GM21529 (cell line): ENCODE results near the gene AIG1.
"Not testable (repeated sequence)": the region's sequence is repeated elsewhere in the genome, so short reads cannot be mapped to it uniquely, and the experiment has no call there.

ENCODE experiments used
- ATAC-seq: cut with Tn5 transposase; IDR thresholded peaks from one replicate; pipeline ENCODE4 v1.9.1; 2021; ENCODE audit not compliant: unreplicated experiment

AIG1 gene

GRCh38 chr6:143160439-143161220 lies 99.9 kb downstream of the AIG1 start:
- no peak for ATAC-seq

- no peak for ATAC-seq
Observed at GRCh38 chr6:143163621-143164020, 102.9 kb downstream of the AIG1 start.

GRCh38 chr6:143164565-143165105 lies 103.9 kb downstream of the AIG1 start:
- ATAC-seq, result no peak

GRCh38 chr6:143165315-143165855 lies 104.7 kb downstream of the AIG1 start:
- no peak for ATAC-seq

- ATAC-seq, result no peak
Observed at GRCh38 chr6:143166247-143166695, 105.6 kb downstream of the AIG1 start.

GRCh38 chr6:143167224-143167623 lies 106.5 kb downstream of the AIG1 start:
- no peak for ATAC-seq

GRCh38 chr6:143168396-143168816 lies 107.7 kb downstream of the AIG1 start:
- ATAC-seq, result not testable (repeated sequence)

GRCh38 chr6:143169440-143169839 lies 108.8 kb downstream of the AIG1 start:
- ATAC-seq, result no peak

- no peak for ATAC-seq
Observed at GRCh38 chr6:143174516-143174915, 113.8 kb downstream of the AIG1 start.

GRCh38 chr6:143174951-143175350 lies 114.3 kb downstream of the AIG1 start:
- ATAC-seq, result no peak

GRCh38 chr6:143176090-143177021 lies 115.7 kb downstream of the AIG1 start:
- no peak for ATAC-seq

GRCh38 chr6:143177706-143178105 lies 117.0 kb downstream of the AIG1 start:
- ATAC-seq, result no peak

GRCh38 chr6:143179096-143179495 lies 118.4 kb downstream of the AIG1 start:
- no peak for ATAC-seq

- no peak for ATAC-seq
Observed at GRCh38 chr6:143179901-143180612, 119.4 kb downstream of the AIG1 start.

- ATAC-seq, result no peak
Observed at GRCh38 chr6:143180826-143181225, 120.1 kb downstream of the AIG1 start.

GRCh38 chr6:143183666-143184065 lies 123.0 kb downstream of the AIG1 start:
- ATAC-seq, result no peak

- ATAC-seq, result no peak
Observed at GRCh38 chr6:143185288-143185687, 124.6 kb downstream of the AIG1 start.

- no peak for ATAC-seq
Observed at GRCh38 chr6:143187238-143187923, 126.7 kb downstream of the AIG1 start.

GRCh38 chr6:143188292-143188691 lies 127.6 kb downstream of the AIG1 start:
- no peak for ATAC-seq

GRCh38 chr6:143191361-143191760 lies 130.7 kb downstream of the AIG1 start:
- no peak for ATAC-seq
